ENCODE measurements around the gene EPHB2.
"Not testable (repeated sequence)": the region's sequence is repeated elsewhere in the genome, so short reads cannot be mapped to it uniquely, and the experiment has no call there.

Gene EPHB2

GRCh38 chr1:22920026-22920733 lies 209.5 kb downstream of the EPHB2 start:
- no peak for DNase-seq

- no peak for DNase-seq
Measured at GRCh38 chr1:22920734-22921451, 210.3 kb downstream of the EPHB2 start.

GRCh38 chr1:22921452-22922126 lies 210.9 kb downstream of the EPHB2 start:
- no peak for DNase-seq

- no peak for DNase-seq
Measured at GRCh38 chr1:22922640-22923039, 212.0 kb downstream of the EPHB2 start.

- no peak for DNase-seq
Measured at GRCh38 chr1:22925111-22925510, 214.5 kb downstream of the EPHB2 start.

GRCh38 chr1:22930240-22930912 lies 219.7 kb downstream of the EPHB2 start:
- DNase-seq = peak in 1 of 2 donors; percentile 15

GRCh38 chr1:22932803-22933470 lies 222.3 kb downstream of the EPHB2 start:
- no peak for DNase-seq

- no peak for DNase-seq
Measured at GRCh38 chr1:22935433-22935832, 224.8 kb downstream of the EPHB2 start.

GRCh38 chr1:22936681-22937080 lies 226.0 kb downstream of the EPHB2 start:
- DNase-seq = no peak

- no peak for DNase-seq
Measured at GRCh38 chr1:22941257-22941656, 230.6 kb downstream of the EPHB2 start.

- no peak for DNase-seq
Measured at GRCh38 chr1:22944346-22945055, 233.9 kb downstream of the EPHB2 start.

GRCh38 chr1:22945171-22945570 lies 234.5 kb downstream of the EPHB2 start:
- not testable (repeated sequence) for DNase-seq

- DNase-seq = no peak
Measured at GRCh38 chr1:22949822-22950331, 239.2 kb downstream of the EPHB2 start.

GRCh38 chr1:22951796-22952195 lies 241.2 kb downstream of the EPHB2 start:
- DNase-seq = no peak

- DNase-seq = no peak
Measured at GRCh38 chr1:22952694-22953056, 242.0 kb downstream of the EPHB2 start.

- DNase-seq = no peak
Measured at GRCh38 chr1:22953057-22953739, 242.6 kb downstream of the EPHB2 start.

- DNase-seq = no peak
Measured at GRCh38 chr1:22953740-22954141, 243.1 kb downstream of the EPHB2 start.

- DNase-seq = no peak
Measured at GRCh38 chr1:22955146-22955545, 244.5 kb downstream of the EPHB2 start.

- no peak for DNase-seq
Measured at GRCh38 chr1:22957066-22957465, 246.4 kb downstream of the EPHB2 start.

GRCh38 chr1:22958556-22958955 lies 247.9 kb downstream of the EPHB2 start:
- DNase-seq = no peak

Data from CD4-positive, alpha-beta T cell treated with Interleukin-1 beta for 1 hour (primary cell).